Vagina (tissue), 2 donors: ENCODE data around the gene XIRP2. TPM values are rescaled to one million over a fixed set of nuclear protein-coding genes. Genes with fewer than 3 reads are reported as not detected.

ENCODE experiments used
- DNase-seq, 2 donors: peaks; one replicate each; pipeline ENCODE4 v3.0.0-alpha.2; 2017; ENCODE audit errors: extremely low spot score in 2 of 2
- H3K27ac ChIP-seq: fragments of 200-600 bp; sonication (generic); one replicate; pipeline ENCODE4 v1.5.1; 2019
- H3K27me3 ChIP-seq: fragments of 200-600 bp; sonication (generic); one replicate; pipeline ENCODE4 v1.5.1; 2019
- H3K36me3 ChIP-seq, 2 donors: fragments of 200-600 bp; sonication (generic); one replicate each; pipeline ENCODE4 v1.5.1; 2017 to 2019
- H3K4me1 ChIP-seq: fragments of 200-600 bp; sonication (generic); one replicate; pipeline ENCODE4 v1.5.1; 2019
- H3K4me3 ChIP-seq, 2 donors: fragments of 200-600 bp; sonication (generic); 1 replicate in 1 of 2; 2 replicates in 1 of 2; pipeline ENCODE4 v1.5.1; 2016 to 2019
- H3K9me3 ChIP-seq: fragments of 200-600 bp; sonication (generic); one replicate; pipeline ENCODE4 v1.5.1; 2019
- CTCF ChIP-seq, 3 experiments: fragments of 450-650 bp in 2 of 3; fragments of 200-600 bp in 1 of 3; sonication (generic) in 1 of 3; IDR thresholded peaks; one replicate each; pipeline ENCODE4 v1.5.1; 2017 to 2019; ENCODE audit warnings: antibody characterized with exemption in 3 of 3, mild to moderate bottlenecking in 2 of 3, moderate library complexity in 2 of 3
- POLR2A ChIP-seq, 2 donors: fragments of 450-650 bp; IDR thresholded peaks; one replicate each; pipeline ENCODE4 v1.6.1; 2017; ENCODE audit warnings: antibody characterized with exemption in 2 of 2, mild to moderate bottlenecking in 2 of 2, moderate library complexity in 2 of 2
- POLR2AphosphoS5 ChIP-seq, 2 donors: sonication (generic); formaldehyde crosslinking; IDR thresholded peaks; one replicate each; pipeline ENCODE4 v1.9.0; 2017; ENCODE audit warnings: antibody characterized with exemption in 2 of 2, mild to moderate bottlenecking in 2 of 2, low read depth in 1 of 2; ENCODE audit not compliant: insufficient read depth in 1 of 2
- intact Hi-C: fragments of 100-400 bp; cut with DNase I; formaldehyde crosslinking; loops from one replicate; pipeline ENCODE4 v1.15.1; 2023
- total RNA-seq: library from RNA; depleted of rRNA; stranded (reverse); fragments of >200 nt; gene quantifications from one replicate; pipeline ENCODE4 v1.2.3, GENCODE V29; 2016

The XIRP2 gene
- total RNA-seq, 1 donor from 2014 or later, result not detected

- H3K27ac ChIP-seq, result no peak overlapping the region
- peaks cover 6% of the 10 kb centered on the region for H3K4me1 ChIP-seq
- no peak overlapping the region for H3K4me3 ChIP-seq
- H3K27me3 ChIP-seq, result no peaks in the 10 kb centered on the region
- DNase-seq, result no peak
- no peaks in the 10 kb centered on the region for H3K36me3 ChIP-seq
- intact Hi-C loops, result no loop called here
- H3K9me3 ChIP-seq, result no peaks in the 10 kb centered on the region
- TF ChIP-seq CTCF (IDR thresholded peaks at IDR 0.05), result no peak
Observed at GRCh38 chr2:167200019-167200418, 311.7 kb downstream of the XIRP2 start.

- no peak overlapping the region for H3K4me3 ChIP-seq
- intact Hi-C loops, result no loop called here
- no peaks in the 10 kb centered on the region for H3K9me3 ChIP-seq
- no peak for DNase-seq
- no peak overlapping the region for H3K27ac ChIP-seq
- H3K36me3 ChIP-seq, result no peaks in the 10 kb centered on the region
- no peaks in the 10 kb centered on the region for H3K4me1 ChIP-seq
- no peak for TF ChIP-seq CTCF (IDR thresholded peaks at IDR 0.05)
- no peak for TF ChIP-seq POLR2AphosphoS5 (IDR thresholded peaks at IDR 0.05; ENCODE audit: insufficient read depth in 1 of 2, low read depth in 1 of 2)
- TF ChIP-seq POLR2A (IDR thresholded peaks at IDR 0.05), result no peak
- no peaks in the 10 kb centered on the region for H3K27me3 ChIP-seq
Observed at GRCh38 chr2:167209784-167210183, 321.5 kb downstream of the XIRP2 start.

GRCh38 chr2:167212014-167212648 lies 323.9 kb downstream of the XIRP2 start:
- no peaks in the 10 kb centered on the region for H3K4me1 ChIP-seq
- H3K9me3 ChIP-seq, result no peaks in the 10 kb centered on the region
- H3K27me3 ChIP-seq, result no peaks in the 10 kb centered on the region
- no peak overlapping the region for H3K4me3 ChIP-seq
- no peak overlapping the region for H3K27ac ChIP-seq
- TF ChIP-seq POLR2A (IDR thresholded peaks at IDR 0.05), result no peak
- TF ChIP-seq CTCF (IDR thresholded peaks at IDR 0.05), result peak in 1 of 3 experiments; percentile 39
- TF ChIP-seq POLR2AphosphoS5 (IDR thresholded peaks at IDR 0.05; ENCODE audit: insufficient read depth in 1 of 2, low read depth in 1 of 2), result no peak
- no peaks in the 10 kb centered on the region for H3K36me3 ChIP-seq
- DNase-seq, result no peak
- intact Hi-C loops, result no loop called here

GRCh38 chr2:167215595-167215994 lies 327.3 kb downstream of the XIRP2 start:
- TF ChIP-seq POLR2AphosphoS5 (IDR thresholded peaks at IDR 0.05; ENCODE audit: insufficient read depth in 1 of 2, low read depth in 1 of 2) (no peak), POLR2A (IDR thresholded peaks at IDR 0.05) (no peak), CTCF (IDR thresholded peaks at IDR 0.05) (no peak)
- no peak for DNase-seq
- Histone ChIP-seq H3K4me3 (no peak overlapping the region), H3K36me3 (no peaks in the 10 kb centered on the region), H3K4me1 (no peaks in the 10 kb centered on the region), H3K9me3 (no peaks in the 10 kb centered on the region), H3K27me3 (no peaks in the 10 kb centered on the region), H3K27ac (no peak overlapping the region)
- intact Hi-C loops, result no loop called here

GRCh38 chr2:167237478-167237877 lies 349.2 kb downstream of the XIRP2 start:
- Histone ChIP-seq H3K4me3 (no peak overlapping the region), H3K27me3 (no peaks in the 10 kb centered on the region), H3K36me3 (no peaks in the 10 kb centered on the region), H3K27ac (no peak overlapping the region), H3K4me1 (no peaks in the 10 kb centered on the region), H3K9me3 (no peaks in the 10 kb centered on the region)
- no peak for TF ChIP-seq POLR2AphosphoS5 (IDR thresholded peaks at IDR 0.05; ENCODE audit: insufficient read depth in 1 of 2, low read depth in 1 of 2)
- TF ChIP-seq CTCF (IDR thresholded peaks at IDR 0.05), result no peak
- no peak for TF ChIP-seq POLR2A (IDR thresholded peaks at IDR 0.05)
- DNase-seq, result no peak
- intact Hi-C loops, result no loop called here
